Measurements from ENCODE around the gene ZFP64. TPM values are rescaled to one million over a fixed set of nuclear protein-coding genes. Genes with fewer than 3 reads are reported as not detected.

ZFP64 gene
- total RNA-seq, 1 experiment from 2014 or later: 18.4 TPM

DNA sequence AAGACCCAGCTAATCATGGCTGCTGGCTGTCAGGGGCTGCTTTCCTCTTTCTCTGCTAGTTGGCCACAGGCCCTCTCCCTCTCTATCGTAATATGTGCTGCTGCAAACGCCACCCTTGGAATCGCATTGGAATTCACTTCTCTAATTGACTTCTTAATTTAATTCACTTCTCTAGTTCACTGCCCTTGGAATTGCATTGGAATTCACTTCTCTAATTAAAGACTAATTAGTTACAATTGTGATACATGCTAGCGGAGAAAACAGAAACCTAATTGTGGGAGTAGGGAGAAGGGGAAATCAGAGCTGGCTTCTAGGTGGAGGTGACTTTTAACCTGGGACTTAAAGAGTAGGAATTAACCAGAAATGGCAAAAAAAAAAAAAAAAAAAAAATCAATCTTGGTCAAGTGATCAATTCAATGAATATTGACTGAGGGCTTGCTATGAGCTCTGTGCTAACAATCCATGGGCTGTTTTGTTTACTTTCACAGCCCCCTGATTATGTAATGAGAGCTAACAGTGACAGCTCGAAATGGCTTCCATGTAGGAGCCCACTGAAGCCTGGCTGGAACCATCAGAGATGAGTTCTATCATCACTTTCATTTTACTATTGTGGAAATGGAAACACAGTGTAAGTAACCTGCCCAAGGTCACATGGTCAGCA is 11.3 kb downstream of the ZFP64 start:
- no peaks in the 10 kb centered on the region for H3K4me1 ChIP-seq (ENCODE audit: control insufficient read depth, insufficient read depth, low read length)
- in situ Hi-C loops (cut with HindIII; ENCODE audit: low pct_unique_long_range_greater_than_20kb, low sequenced_read_pairs): no loop called here
- H3K4me3 ChIP-seq (ENCODE audit: low read depth in 2 of 2, low read length in 2 of 2): no peak overlapping the region
- DNase-seq (ENCODE audit: low read depth, low spot score) (no peak), ATAC-seq (no peak)
- no TSS peak for BruUV-seq (replicated peaks)
- intact Hi-C loops (cut with micrococcal nuclease; ENCODE audit: unreplicated experiment): no loop called here
- H3K27me3 ChIP-seq (ENCODE audit: control insufficient read depth, insufficient read depth, low read length): no peaks in the 10 kb centered on the region
- H3K36me3 ChIP-seq (ENCODE audit: control insufficient read depth, insufficient read depth, low read length): peaks cover 6% of the 10 kb centered on the region; the same call in 1 of the 2 replicates
- CTCF ChIA-PET: no interaction called here
- H3K9me3 ChIP-seq (ENCODE audit: control insufficient read depth, insufficient read depth, low read depth, low read length): no peaks in the 10 kb centered on the region
- TF ChIP-seq TCF7L2 (IDR thresholded peaks at IDR 0.05; ENCODE audit: low read depth, low read length): no peak
- no peak for TF ChIP-seq SIN3A (IDR thresholded peaks at IDR 0.05; ENCODE audit: borderline replicate concordance, insufficient read depth, low read depth, low read length)
- no peak for TF ChIP-seq CTCF (IDR thresholded peaks at IDR 0.05)
- TF ChIP-seq POLR2AphosphoS5 (IDR thresholded peaks at IDR 0.05; ENCODE audit: low read depth, low read length): no peak
- TF ChIP-seq, protein P1, sequence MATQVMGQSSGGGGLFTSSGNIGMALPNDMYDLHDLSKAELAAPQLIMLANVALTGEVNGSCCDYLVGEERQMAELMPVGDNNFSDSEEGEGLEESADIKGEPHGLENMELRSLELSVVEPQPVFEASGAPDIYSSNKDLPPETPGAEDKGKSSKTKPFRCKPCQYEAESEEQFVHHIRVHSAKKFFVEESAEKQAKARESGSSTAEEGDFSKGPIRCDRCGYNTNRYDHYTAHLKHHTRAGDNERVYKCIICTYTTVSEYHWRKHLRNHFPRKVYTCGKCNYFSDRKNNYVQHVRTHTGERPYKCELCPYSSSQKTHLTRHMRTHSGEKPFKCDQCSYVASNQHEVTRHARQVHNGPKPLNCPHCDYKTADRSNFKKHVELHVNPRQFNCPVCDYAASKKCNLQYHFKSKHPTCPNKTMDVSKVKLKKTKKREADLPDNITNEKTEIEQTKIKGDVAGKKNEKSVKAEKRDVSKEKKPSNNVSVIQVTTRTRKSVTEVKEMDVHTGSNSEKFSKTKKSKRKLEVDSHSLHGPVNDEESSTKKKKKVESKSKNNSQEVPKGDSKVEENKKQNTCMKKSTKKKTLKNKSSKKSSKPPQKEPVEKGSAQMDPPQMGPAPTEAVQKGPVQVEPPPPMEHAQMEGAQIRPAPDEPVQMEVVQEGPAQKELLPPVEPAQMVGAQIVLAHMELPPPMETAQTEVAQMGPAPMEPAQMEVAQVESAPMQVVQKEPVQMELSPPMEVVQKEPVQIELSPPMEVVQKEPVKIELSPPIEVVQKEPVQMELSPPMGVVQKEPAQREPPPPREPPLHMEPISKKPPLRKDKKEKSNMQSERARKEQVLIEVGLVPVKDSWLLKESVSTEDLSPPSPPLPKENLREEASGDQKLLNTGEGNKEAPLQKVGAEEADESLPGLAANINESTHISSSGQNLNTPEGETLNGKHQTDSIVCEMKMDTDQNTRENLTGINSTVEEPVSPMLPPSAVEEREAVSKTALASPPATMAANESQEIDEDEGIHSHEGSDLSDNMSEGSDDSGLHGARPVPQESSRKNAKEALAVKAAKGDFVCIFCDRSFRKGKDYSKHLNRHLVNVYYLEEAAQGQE (IDR thresholded peaks at IDR 0.05; ENCODE audit: insufficient read depth in 1 of 2, low read depth in 2 of 2, low read length in 1 of 2): no peak
- POLR2A ChIA-PET: no interaction called here
- H3K27ac ChIP-seq (ENCODE audit: low read length): no peak overlapping the region

DNA sequence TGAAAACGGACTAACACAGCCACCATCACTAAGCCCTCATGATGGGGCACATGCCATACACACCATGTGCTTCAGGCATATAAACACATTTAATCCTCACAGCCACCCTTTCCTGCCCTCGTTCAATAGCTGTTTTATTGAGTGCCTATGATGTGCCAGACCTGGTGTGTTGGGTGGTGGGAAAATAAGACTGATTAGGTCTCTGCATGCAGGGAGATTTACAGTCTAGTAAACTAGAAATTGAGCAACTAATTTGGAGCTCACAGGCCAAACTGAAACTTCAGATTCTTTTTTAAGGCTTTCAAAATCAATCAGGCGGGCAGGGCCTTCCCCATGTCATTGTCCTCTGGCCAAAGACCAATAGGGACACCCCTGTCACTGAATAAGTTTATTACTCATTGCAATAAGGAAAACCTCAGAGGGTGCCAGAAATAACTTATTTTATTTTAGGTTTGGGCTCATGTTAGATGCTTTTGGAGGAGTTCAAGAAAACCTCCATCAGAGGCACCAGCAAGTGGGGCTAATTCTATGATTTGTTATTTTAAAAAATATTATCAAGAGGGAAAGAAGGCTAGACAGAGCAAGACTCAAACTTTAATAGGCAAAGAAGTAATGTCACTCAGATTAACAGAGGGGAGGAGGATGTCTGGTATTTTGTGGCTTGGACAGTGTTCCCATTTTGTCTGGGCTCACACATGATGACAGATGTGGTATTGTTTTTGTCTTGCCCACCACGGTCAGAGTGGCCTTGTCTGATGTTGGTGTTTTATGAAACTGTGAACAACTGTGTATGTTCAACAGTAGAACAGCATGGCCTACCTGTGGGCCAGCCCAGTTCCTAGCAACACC is 12.0 kb downstream of the ZFP64 start:
- intact Hi-C loops (cut with micrococcal nuclease; ENCODE audit: unreplicated experiment) (no loop called here), in situ Hi-C loops (cut with HindIII; ENCODE audit: low pct_unique_long_range_greater_than_20kb, low sequenced_read_pairs) (no loop called here)
- ChIA-PET CTCF (no interaction called here), POLR2A (no interaction called here)
- TF ChIP-seq POLR2AphosphoS5 (IDR thresholded peaks at IDR 0.05; ENCODE audit: low read depth, low read length): no peak
- TF ChIP-seq, protein P1 (IDR thresholded peaks at IDR 0.05; ENCODE audit: insufficient read depth in 1 of 2, low read depth in 2 of 2, low read length in 1 of 2): no peak
- TF ChIP-seq TCF7L2 (IDR thresholded peaks at IDR 0.05; ENCODE audit: low read depth, low read length): no peak
- no peak for TF ChIP-seq SIN3A (IDR thresholded peaks at IDR 0.05; ENCODE audit: borderline replicate concordance, insufficient read depth, low read depth, low read length)
- no peak for TF ChIP-seq CTCF (IDR thresholded peaks at IDR 0.05)
- Histone ChIP-seq H3K36me3 (ENCODE audit: control insufficient read depth, insufficient read depth, low read length) (peaks cover 4% of the 10 kb centered on the region; the same call in 1 of the 2 replicates), H3K4me1 (ENCODE audit: control insufficient read depth, insufficient read depth, low read length) (no peaks in the 10 kb centered on the region), H3K27ac (ENCODE audit: low read length) (no peak overlapping the region), H3K9me3 (ENCODE audit: control insufficient read depth, insufficient read depth, low read depth, low read length) (no peaks in the 10 kb centered on the region), H3K4me3 (ENCODE audit: low read depth in 2 of 2, low read length in 2 of 2) (no peak overlapping the region), H3K27me3 (ENCODE audit: control insufficient read depth, insufficient read depth, low read length) (no peaks in the 10 kb centered on the region)
- ATAC-seq (no peak), DNase-seq (ENCODE audit: low read depth, low spot score) (no peak)
- BruUV-seq (replicated peaks): no TSS peak
